NCI-H526 (cell line): ENCODE measurements around the gene KRT81.
"Not testable (repeated sequence)": the region's sequence is repeated elsewhere in the genome, so short reads cannot be mapped to it uniquely, and the experiment has no call there.

Experiments
- DNase-seq, 2 experiments: peaks; one replicate each; lab custom pipeline; 2025; lab: John Stamatoyannopoulos, UW

The KRT81 gene

DNA sequence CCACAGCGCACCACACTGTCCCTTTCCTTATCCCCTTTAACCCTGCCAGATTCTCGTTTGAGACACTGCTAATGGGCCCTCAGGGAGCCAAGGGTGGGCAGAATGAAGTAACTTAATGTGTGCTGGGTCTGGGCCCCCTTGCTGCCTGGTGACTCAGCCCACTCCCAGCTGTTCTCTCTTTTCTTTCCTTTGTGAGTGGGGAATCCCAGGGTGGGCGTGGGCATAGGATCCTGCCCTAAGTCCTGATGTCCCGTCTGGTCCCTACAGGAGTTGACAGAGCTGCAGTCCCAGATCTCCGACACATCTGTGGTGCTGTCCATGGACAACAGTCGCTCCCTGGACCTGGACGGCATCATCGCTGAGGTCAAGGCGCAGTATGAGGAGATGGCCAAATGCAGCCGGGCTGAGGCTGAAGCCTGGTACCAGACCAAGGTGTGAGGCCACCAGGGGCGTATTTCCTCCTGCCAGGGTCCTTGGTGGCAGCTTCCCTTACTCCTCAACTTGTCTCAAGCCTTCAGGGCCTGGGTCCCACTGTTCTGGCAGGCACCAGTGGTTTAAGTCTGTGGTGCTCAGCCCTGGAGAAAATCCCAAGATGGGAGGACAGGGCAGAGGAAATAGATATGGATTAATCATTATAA is 50.0 kb downstream of the KRT81 start:
- no peak for DNase-seq

- DNase-seq: not testable (repeated sequence)
These were observed 51.1 kb downstream of the KRT81 start for GRCh38 chr12:52240247-52240646.

- no peak for DNase-seq
These were observed 51.6 kb downstream of the KRT81 start for GRCh38 chr12:52239767-52240166.

GRCh38 chr12:52238916-52239646 is 52.3 kb downstream of the KRT81 start:
- no peak for DNase-seq

DNA sequence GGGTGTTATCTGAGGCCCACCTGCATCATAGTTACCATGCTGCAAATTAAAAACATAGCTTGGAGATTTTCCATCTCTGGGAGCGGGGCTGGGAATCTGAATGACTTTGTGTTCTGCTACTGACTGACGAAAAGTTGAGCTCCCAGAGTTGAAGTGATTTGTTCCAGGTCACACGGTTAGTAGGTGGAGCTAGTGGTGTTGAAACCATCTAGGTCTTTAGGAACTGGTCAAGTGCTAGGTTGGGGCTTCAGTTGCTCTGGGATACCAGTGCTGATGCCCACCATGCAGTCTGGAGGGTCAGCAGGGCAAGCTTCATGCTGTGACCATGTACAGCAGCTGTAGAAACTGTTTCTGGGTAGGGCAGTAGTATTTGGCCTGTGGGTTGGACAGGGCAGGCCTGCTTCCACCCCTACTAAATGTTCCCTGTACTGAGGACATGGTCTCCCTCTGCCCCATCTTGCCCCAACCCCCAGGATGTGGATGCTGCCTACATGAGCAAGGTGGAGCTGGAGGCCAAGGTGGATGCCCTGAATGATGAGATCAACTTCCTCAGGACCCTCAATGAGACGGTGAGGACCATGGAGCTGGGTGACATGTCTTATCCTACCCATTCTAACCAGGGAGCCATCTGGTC is 53.0 kb downstream of the KRT81 start:
- no peak for DNase-seq

DNA sequence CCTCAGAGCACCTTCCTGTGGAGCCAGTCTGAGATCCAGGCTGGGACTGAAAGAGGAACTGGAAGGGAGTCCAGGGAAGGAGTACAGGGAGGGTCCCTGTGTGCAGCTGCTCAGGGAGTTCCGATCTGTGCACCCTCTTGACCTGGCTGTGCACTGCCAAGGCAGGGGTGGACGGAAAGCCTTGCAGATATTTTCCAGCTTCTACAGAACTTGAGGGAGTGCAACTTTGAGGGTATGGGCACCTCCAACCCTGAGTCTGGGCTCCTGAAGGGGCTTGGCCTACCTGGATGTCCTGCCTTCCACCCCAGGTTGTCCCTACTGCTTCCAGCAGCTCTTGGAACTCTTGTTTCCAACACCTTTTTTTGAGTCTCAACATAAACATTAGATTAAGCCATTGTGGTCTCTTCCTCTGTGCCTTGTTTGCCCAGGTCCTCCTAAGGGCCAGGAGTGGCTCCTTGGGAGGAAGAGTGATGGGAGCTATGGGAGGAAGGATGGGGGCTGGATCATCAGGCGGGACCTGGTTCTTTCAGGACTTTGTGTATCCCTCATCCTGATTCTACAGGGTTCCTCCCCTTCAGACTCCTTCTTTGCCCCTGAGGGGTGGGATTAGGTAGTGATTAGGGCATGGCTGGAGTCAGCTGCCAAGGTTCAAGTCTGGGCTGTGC is 54.8 kb downstream of the KRT81 start:
- DNase-seq: no peak
